Measurements from ENCODE around the gene PSMC3IP.

- no peak for TF ChIP-seq CTCF (conservative IDR thresholded peaks at IDR 0.05; ENCODE audit: low read depth, low read length)
- no peak for TF ChIP-seq EZH2 (IDR thresholded peaks at IDR 0.05; ENCODE audit: borderline replicate concordance, low read depth, low read length, poor library complexity, severe bottlenecking)
Observed at GRCh38 chr17:42571435-42572225, 5.9 kb downstream of the PSMC3IP start.
